ENCODE measurements around the gene TENT4B.

DNA sequence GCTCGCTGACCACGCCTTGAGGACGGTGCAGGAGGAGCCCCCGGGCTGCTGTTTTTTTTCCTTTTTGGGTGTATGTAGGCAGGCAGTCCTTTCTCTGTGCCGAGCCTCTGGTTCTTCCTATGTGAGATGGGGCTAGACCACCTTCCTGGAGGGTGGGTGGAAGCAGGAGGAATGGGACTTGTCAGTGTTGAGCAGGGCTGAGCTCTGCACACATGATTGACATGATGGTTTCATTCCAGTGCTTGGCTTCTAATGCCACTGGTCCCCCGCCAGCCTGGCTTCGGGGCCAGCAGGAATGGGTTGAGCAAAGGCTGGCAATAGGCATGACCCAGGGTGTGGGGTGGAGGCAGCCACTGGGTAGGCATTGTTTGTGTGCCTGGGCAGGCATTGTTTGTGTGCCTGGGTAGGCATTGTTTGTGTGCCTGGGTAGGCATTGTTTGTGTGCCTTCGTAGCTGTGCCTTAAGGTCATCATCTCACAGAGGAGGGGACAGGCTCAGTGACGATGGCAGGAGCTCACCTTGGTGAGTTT, 99.0 kb downstream of the TENT4B start:
- TF ChIP-seq, protein P1, sequence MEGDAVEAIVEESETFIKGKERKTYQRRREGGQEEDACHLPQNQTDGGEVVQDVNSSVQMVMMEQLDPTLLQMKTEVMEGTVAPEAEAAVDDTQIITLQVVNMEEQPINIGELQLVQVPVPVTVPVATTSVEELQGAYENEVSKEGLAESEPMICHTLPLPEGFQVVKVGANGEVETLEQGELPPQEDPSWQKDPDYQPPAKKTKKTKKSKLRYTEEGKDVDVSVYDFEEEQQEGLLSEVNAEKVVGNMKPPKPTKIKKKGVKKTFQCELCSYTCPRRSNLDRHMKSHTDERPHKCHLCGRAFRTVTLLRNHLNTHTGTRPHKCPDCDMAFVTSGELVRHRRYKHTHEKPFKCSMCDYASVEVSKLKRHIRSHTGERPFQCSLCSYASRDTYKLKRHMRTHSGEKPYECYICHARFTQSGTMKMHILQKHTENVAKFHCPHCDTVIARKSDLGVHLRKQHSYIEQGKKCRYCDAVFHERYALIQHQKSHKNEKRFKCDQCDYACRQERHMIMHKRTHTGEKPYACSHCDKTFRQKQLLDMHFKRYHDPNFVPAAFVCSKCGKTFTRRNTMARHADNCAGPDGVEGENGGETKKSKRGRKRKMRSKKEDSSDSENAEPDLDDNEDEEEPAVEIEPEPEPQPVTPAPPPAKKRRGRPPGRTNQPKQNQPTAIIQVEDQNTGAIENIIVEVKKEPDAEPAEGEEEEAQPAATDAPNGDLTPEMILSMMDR (IDR thresholded peaks at IDR 0.05) = no peak
- no peak for TF ChIP-seq POLR2A (IDR thresholded peaks at IDR 0.05)
